ENCODE data around the gene KIF13A.
"Not testable (repeated sequence)": the region's sequence is repeated elsewhere in the genome, so short reads cannot be mapped to it uniquely, and the experiment has no call there.

The KIF13A gene

GRCh38 chr6:18025596-18025995, 38.2 kb upstream of the KIF13A start:
- H3K4me3 ChIP-seq: no peak overlapping the region
- no peak for TF ChIP-seq CTCF (IDR thresholded peaks at IDR 0.05)
- no peak overlapping the region for H3K27ac ChIP-seq
- no peak for DNase-seq (ENCODE audit: low spot score)

GRCh38 chr6:18024876-18025275, 37.4 kb upstream of the KIF13A start:
- H3K4me3 ChIP-seq: no peak overlapping the region
- TF ChIP-seq CTCF (IDR thresholded peaks at IDR 0.05): no peak
- H3K27ac ChIP-seq: no peak overlapping the region
- DNase-seq (ENCODE audit: low spot score): no peak

- Histone ChIP-seq H3K4me3 (no peak overlapping the region), H3K27ac (no peak overlapping the region)
- DNase-seq (ENCODE audit: low spot score): no peak
- TF ChIP-seq CTCF (IDR thresholded peaks at IDR 0.05): no peak
Observed at GRCh38 chr6:18023891-18024290, 36.5 kb upstream of the KIF13A start.

GRCh38 chr6:18022398-18023231, 35.2 kb upstream of the KIF13A start:
- no peak overlapping the region for H3K27ac ChIP-seq
- TF ChIP-seq CTCF (IDR thresholded peaks at IDR 0.05): no peak
- H3K4me3 ChIP-seq: no peak overlapping the region
- no peak for DNase-seq (ENCODE audit: low spot score)

- H3K27ac ChIP-seq: no peak overlapping the region
- no peak overlapping the region for H3K4me3 ChIP-seq
- no peak for TF ChIP-seq CTCF (IDR thresholded peaks at IDR 0.05)
- DNase-seq (ENCODE audit: low spot score): no peak
Observed at GRCh38 chr6:18021166-18021850, 33.9 kb upstream of the KIF13A start.

- not testable (repeated sequence) for DNase-seq (ENCODE audit: low spot score); H3K4me3 ChIP-seq
Observed at GRCh38 chr6:18020545-18020944, 33.1 kb upstream of the KIF13A start.

GRCh38 chr6:18019539-18020534, 32.4 kb upstream of the KIF13A start:
- no peak overlapping the region for H3K27ac ChIP-seq
- no peak for DNase-seq (ENCODE audit: low spot score)
- peak overlapping the region; percentile 21 for H3K4me3 ChIP-seq
- no peak for TF ChIP-seq CTCF (IDR thresholded peaks at IDR 0.05)

More at GRCh38 chr6:18020545-18020944, 33.1 kb upstream of the KIF13A start:
- H3K27ac ChIP-seq: not testable (repeated sequence)

GRCh38 chr6:18019133-18019532, 31.7 kb upstream of the KIF13A start:
- not testable (repeated sequence) for H3K27ac ChIP-seq; DNase-seq (ENCODE audit: low spot score)
- peak overlapping the region; percentile 21 for H3K4me3 ChIP-seq
